ENCODE measurements around the gene SLC6A13.

DNA sequence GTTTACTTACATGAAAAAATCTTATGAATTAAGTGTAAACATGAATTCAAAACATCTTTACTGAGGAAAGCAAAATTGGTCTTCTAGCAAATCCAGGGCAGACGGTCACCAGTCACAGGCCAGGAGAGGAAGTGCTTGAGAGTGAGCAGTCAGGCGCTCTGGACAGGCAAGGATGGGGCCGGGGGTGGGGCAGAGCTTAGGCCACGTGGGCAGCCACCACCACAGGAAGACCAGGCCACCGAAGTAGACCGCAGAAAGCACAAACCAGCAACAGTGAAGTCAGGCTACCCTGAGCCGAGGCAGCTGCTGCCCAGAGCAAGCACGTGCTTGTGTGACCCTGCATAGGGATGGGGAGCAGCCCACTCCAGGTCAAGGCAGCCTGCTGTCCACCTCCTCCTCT, 82.2 kb downstream of the SLC6A13 start:
- TF ChIP-seq CTCF (IDR thresholded peaks at IDR 0.05 in 4 of 5, conservative IDR thresholded peaks at IDR 0.05 in 1 of 5) (no peak), POLR2A (IDR thresholded peaks at IDR 0.05) (no peak)
